Limb (tissue), 2 donors: ENCODE results near the gene ALDH4A1.
"Not testable (repeated sequence)": the region's sequence is repeated elsewhere in the genome, so short reads cannot be mapped to it uniquely, and the experiment has no call there.

Experiments
- DNase-seq, 2 donors: peaks; one replicate each; pipeline ENCODE4 v3.0.0-alpha.2; 2016; ENCODE audit errors: extremely low spot score in 2 of 2

The ALDH4A1 gene

GRCh38 chr1:18901147-18901951 is 1.0 kb downstream of the ALDH4A1 start:
- DNase-seq: no peak

- peak in 1 of 2 donors; percentile 51 for DNase-seq
Observed at GRCh38 chr1:18900303-18900841, 2.0 kb downstream of the ALDH4A1 start.

- DNase-seq: no peak
Observed at GRCh38 chr1:18899363-18900049, 2.8 kb downstream of the ALDH4A1 start.

- no peak for DNase-seq
Observed at GRCh38 chr1:18898567-18898966, 3.8 kb downstream of the ALDH4A1 start.

- DNase-seq: no peak
Observed at GRCh38 chr1:18895317-18895716, 7.0 kb downstream of the ALDH4A1 start.

- no peak for DNase-seq
Observed at GRCh38 chr1:18893120-18893519, 9.2 kb downstream of the ALDH4A1 start.

GRCh38 chr1:18891858-18892257 is 10.5 kb downstream of the ALDH4A1 start:
- not testable (repeated sequence) for DNase-seq

GRCh38 chr1:18891426-18891780 is 11.0 kb downstream of the ALDH4A1 start:
- DNase-seq: no peak

GRCh38 chr1:18890706-18891425 is 11.5 kb downstream of the ALDH4A1 start:
- DNase-seq: no peak

GRCh38 chr1:18886003-18886335 is 16.4 kb downstream of the ALDH4A1 start:
- DNase-seq: no peak

- no peak for DNase-seq
Observed at GRCh38 chr1:18885311-18886002, 16.9 kb downstream of the ALDH4A1 start.

- no peak for DNase-seq
Observed at GRCh38 chr1:18884727-18885126, 17.6 kb downstream of the ALDH4A1 start.

- DNase-seq: no peak
Observed at GRCh38 chr1:18884419-18884717, 18.0 kb downstream of the ALDH4A1 start.

GRCh38 chr1:18883636-18884418 is 18.5 kb downstream of the ALDH4A1 start:
- DNase-seq: peak; percentile 42 to 85

- DNase-seq: no peak
Observed at GRCh38 chr1:18883079-18883478, 19.3 kb downstream of the ALDH4A1 start.

- no peak for DNase-seq
Observed at GRCh38 chr1:18882486-18882885, 19.9 kb downstream of the ALDH4A1 start.

GRCh38 chr1:18881642-18882431 is 20.5 kb downstream of the ALDH4A1 start:
- no peak for DNase-seq

GRCh38 chr1:18881164-18881563 is 21.2 kb downstream of the ALDH4A1 start:
- no peak for DNase-seq

GRCh38 chr1:18880585-18880984 is 21.8 kb downstream of the ALDH4A1 start:
- no peak for DNase-seq

GRCh38 chr1:18879791-18880309 is 22.5 kb downstream of the ALDH4A1 start:
- peak in 1 of 2 donors; percentile 45 for DNase-seq
